Measurements from ENCODE around the gene CGB1. TPM values are rescaled to one million over a fixed set of nuclear protein-coding genes. Genes with fewer than 3 reads are reported as not detected.
A peak's percentile ranks its signal among the peaks of the same experiment; 100 is the strongest.
"Not testable (repeated sequence)": the region's sequence is repeated elsewhere in the genome, so short reads cannot be mapped to it uniquely, and the experiment has no call there.

CGB1 gene
- total RNA-seq, 2 donors from 2014 or later, result not detected

- Histone ChIP-seq H3K9me3 (no peaks in the 10 kb centered on the region), H3K36me3 (no peaks in the 10 kb centered on the region), H3K4me1 (ENCODE audit: control insufficient read depth in 1 of 2, low read depth in 2 of 2) (peaks cover 3 to 9% of the 10 kb centered on the region in 2 donors), H3K27me3 (replicated peaks; ENCODE audit: insufficient read depth) (no peaks in the 10 kb centered on the region), H3K4me3 (no peak overlapping the region), H3K27ac (no peak overlapping the region)
- no peak for TF ChIP-seq CTCF (IDR thresholded peaks at IDR 0.05)
- ATAC-seq (ENCODE audit: insufficient number of reproducible peaks, low FRiP score, low read depth) (no peak), DNase-seq (ENCODE audit: low spot score) (no peak)
These were observed 44.6 kb upstream of the CGB1 start for GRCh38 chr19:49081273-49081672.

GRCh38 chr19:49080392-49080791 lies 43.7 kb upstream of the CGB1 start:
- H3K36me3 ChIP-seq, result no peaks in the 10 kb centered on the region
- no peak overlapping the region for H3K27ac ChIP-seq
- ATAC-seq (ENCODE audit: insufficient number of reproducible peaks, low FRiP score, low read depth), result no peak
- no peaks in the 10 kb centered on the region for H3K27me3 ChIP-seq (replicated peaks; ENCODE audit: insufficient read depth)
- H3K4me1 ChIP-seq (ENCODE audit: control insufficient read depth in 1 of 2, low read depth in 2 of 2), result peaks cover 0 to 5% of the 10 kb centered on the region in 2 donors
- no peak overlapping the region for H3K4me3 ChIP-seq
- TF ChIP-seq CTCF (IDR thresholded peaks at IDR 0.05), result no peak
- no peaks in the 10 kb centered on the region for H3K9me3 ChIP-seq
- DNase-seq (ENCODE audit: low spot score), result no peak

GRCh38 chr19:49074869-49075268 lies 38.2 kb upstream of the CGB1 start:
- H3K4me1 ChIP-seq (ENCODE audit: control insufficient read depth in 1 of 2, low read depth in 2 of 2); ATAC-seq (ENCODE audit: insufficient number of reproducible peaks, low FRiP score, low read depth); H3K9me3 ChIP-seq; H3K27me3 ChIP-seq (replicated peaks; ENCODE audit: insufficient read depth); H3K4me3 ChIP-seq; H3K36me3 ChIP-seq; DNase-seq (ENCODE audit: low spot score); H3K27ac ChIP-seq: not testable (repeated sequence)
- peak; percentile 78 for TF ChIP-seq CTCF (IDR thresholded peaks at IDR 0.05)

DNA sequence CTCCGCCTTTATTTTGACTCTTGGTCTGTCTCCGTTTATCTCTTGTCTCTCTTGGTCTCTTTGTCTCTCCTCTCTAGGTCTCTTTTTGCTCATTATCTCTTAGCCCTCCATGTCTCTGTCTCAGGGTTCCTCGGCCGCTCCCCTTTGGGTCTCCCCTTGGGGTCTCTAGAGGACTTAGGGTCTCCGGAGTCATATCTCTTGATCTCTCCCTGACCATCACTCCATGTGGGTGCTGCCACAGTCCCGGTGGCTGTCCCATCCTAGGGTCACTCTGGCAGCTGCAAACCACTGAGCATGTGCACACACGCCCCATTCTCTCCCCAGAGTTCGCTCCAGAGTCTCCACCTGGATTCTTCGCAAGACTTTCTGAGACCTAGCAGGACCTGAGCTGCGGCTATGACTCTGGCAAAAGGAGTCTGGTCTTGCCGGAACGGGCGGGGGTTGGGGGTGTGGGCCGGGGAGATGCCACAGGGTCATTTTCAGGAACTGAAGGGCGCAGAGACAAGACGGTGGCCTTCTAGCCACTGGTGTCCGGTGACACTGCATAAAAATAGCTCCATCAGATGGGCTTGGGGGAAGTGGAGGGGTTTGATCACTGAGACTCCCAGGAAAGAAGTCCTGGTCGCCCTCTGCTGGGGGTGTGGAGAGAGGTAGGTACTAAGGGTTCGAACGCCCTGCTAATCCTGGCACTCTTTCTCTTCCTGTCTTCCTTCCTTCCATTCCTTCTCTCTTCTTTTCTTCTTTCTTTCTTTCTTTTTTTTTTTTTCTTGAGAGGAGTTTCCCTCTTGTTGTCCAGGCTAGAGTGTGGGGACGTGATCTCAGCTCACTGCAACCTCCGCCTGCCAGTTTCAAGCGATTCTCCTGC lies 37.1 kb upstream of the CGB1 start:
- Histone ChIP-seq H3K27ac (no peak overlapping the region), H3K9me3 (no peaks in the 10 kb centered on the region), H3K27me3 (replicated peaks; ENCODE audit: insufficient read depth) (peaks cover 6% of the 10 kb centered on the region), H3K4me1 (ENCODE audit: control insufficient read depth in 1 of 2, low read depth in 2 of 2) (peaks cover 0 to 4% of the 10 kb centered on the region in 2 donors), H3K4me3 (no peak overlapping the region), H3K36me3 (no peaks in the 10 kb centered on the region)
- no peak for TF ChIP-seq CTCF (IDR thresholded peaks at IDR 0.05)
- DNase-seq (ENCODE audit: low spot score) (no peak), ATAC-seq (ENCODE audit: insufficient number of reproducible peaks, low FRiP score, low read depth) (no peak)

DNA sequence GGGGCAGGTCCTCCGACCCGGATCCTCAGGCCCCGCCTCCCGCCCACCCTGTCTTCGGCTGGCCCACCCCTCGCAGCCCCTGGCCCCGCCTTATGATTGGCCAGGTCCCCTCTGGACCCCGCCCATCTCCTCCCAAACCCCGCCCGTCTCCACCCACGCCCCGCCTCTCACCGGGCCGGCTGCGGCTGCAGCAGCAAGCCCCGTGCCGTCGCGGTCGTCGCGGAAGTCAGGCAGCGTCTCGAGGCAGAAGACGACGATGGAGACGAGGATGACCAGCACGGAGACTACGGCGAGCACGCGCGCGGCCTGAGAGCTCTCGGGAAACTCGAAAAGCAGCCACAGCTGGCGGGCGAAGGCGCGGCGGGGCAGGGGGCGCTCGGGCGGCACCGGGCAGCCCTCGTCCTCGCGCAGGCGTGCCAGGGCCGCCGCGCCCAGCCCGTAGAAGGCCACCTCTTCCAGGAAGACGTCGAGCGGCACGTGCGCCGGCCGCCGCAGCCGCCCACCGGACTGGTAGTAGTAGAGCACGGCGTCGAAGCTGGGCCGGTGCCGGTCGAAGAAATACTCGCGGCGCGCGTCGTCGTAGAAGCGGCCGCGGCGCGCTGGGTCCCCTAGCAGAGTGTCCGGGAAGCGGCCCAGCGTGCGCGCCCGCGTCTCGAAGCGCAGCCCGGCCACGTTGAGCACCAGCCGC lies 35.3 kb upstream of the CGB1 start:
- Histone ChIP-seq H3K9me3 (no peaks in the 10 kb centered on the region), H3K27me3 (replicated peaks; ENCODE audit: insufficient read depth) (peaks cover 6% of the 10 kb centered on the region), H3K4me1 (ENCODE audit: control insufficient read depth in 1 of 2, low read depth in 2 of 2) (peaks cover 0 to 4% of the 10 kb centered on the region in 2 donors), H3K36me3 (no peaks in the 10 kb centered on the region), H3K4me3 (no peak overlapping the region), H3K27ac (no peak overlapping the region)
- DNase-seq (ENCODE audit: low spot score) (no peak), ATAC-seq (ENCODE audit: insufficient number of reproducible peaks, low FRiP score, low read depth) (no peak)
- no peak for TF ChIP-seq CTCF (IDR thresholded peaks at IDR 0.05)
